ENCODE results near the gene CAB39. TPM values are rescaled to one million over a fixed set of nuclear protein-coding genes. Genes with fewer than 3 reads are reported as not detected.
A peak's percentile ranks its signal among the peaks of the same experiment; 100 is the strongest.

Gene CAB39
- polyA plus RNA-seq, 10 donors, result 49.1 to 77.1 (median 61.0) TPM

- peak in 1 of 3 donors; percentile 23 for DNase-seq
These were observed 36.5 kb downstream of the CAB39 start for GRCh38 chr2:230749111-230749510.

- peak in 2 of 3 donors; percentile 22 to 45 for DNase-seq
These were observed 38.4 kb downstream of the CAB39 start for GRCh38 chr2:230751062-230751461.

GRCh38 chr2:230754200-230754599 is 41.6 kb downstream of the CAB39 start:
- DNase-seq, result no peak

GRCh38 chr2:230757476-230757875 is 44.8 kb downstream of the CAB39 start:
- DNase-seq, result peak in 1 of 3 donors; percentile 38

GRCh38 chr2:230758566-230759480 is 46.2 kb downstream of the CAB39 start:
- DNase-seq, result peak in 1 of 3 donors; percentile 64

GRCh38 chr2:230759481-230760167 is 47.0 kb downstream of the CAB39 start:
- no peak for DNase-seq

- no peak for DNase-seq
These were observed 49.1 kb downstream of the CAB39 start for GRCh38 chr2:230761704-230762103.

- DNase-seq, result no peak
These were observed 49.8 kb downstream of the CAB39 start for GRCh38 chr2:230762317-230762896.

- no peak for DNase-seq
These were observed 51.7 kb downstream of the CAB39 start for GRCh38 chr2:230764346-230764745.

- DNase-seq, result no peak
These were observed 53.1 kb downstream of the CAB39 start for GRCh38 chr2:230765611-230766300.

GRCh38 chr2:230767862-230768388 is 55.3 kb downstream of the CAB39 start:
- no peak for DNase-seq

- DNase-seq, result no peak
These were observed 58.2 kb downstream of the CAB39 start for GRCh38 chr2:230770804-230771203.

GRCh38 chr2:230772156-230772555 is 59.5 kb downstream of the CAB39 start:
- no peak for DNase-seq

GRCh38 chr2:230773039-230773773 is 60.6 kb downstream of the CAB39 start:
- no peak for DNase-seq

- DNase-seq, result peak in 1 of 3 donors; percentile 60
These were observed 61.8 kb downstream of the CAB39 start for GRCh38 chr2:230774348-230774951.

- DNase-seq, result no peak
These were observed 63.1 kb downstream of the CAB39 start for GRCh38 chr2:230775737-230776136.

- no peak for DNase-seq
These were observed 65.1 kb downstream of the CAB39 start for GRCh38 chr2:230777721-230778120.

GRCh38 chr2:230778350-230779063 is 65.9 kb downstream of the CAB39 start:
- peak in 1 of 3 donors; percentile 33 for DNase-seq

GRCh38 chr2:230779126-230779525 is 66.5 kb downstream of the CAB39 start:
- DNase-seq, result no peak

GRCh38 chr2:230779607-230780006 is 67.0 kb downstream of the CAB39 start:
- no peak for DNase-seq
